Erythroblast (primary cell): ENCODE results near the gene SSR1.

ENCODE experiments used
- DNase-seq, 2 experiments: peaks; one replicate each; lab custom pipeline; 2025; lab: John Stamatoyannopoulos, UW
- GATA1 ChIP-seq: IDR thresholded peaks from 2 replicates; pipeline ENCODE4 v1.6.1; 2011; ENCODE audit warnings: low read depth, mild to moderate bottlenecking, control low read depth, low read length, moderate library complexity
- POLR2A ChIP-seq: IDR thresholded peaks from 2 replicates; pipeline ENCODE4 v1.6.1; 2011; ENCODE audit warnings: mild to moderate bottlenecking, low read length

Gene SSR1

GRCh38 chr6:7238900-7239589, 74.0 kb downstream of the SSR1 start:
- TF ChIP-seq GATA1: no peak
- DNase-seq: peak; percentile 87 to 93

GRCh38 chr6:7238526-7238899, 74.5 kb downstream of the SSR1 start:
- DNase-seq: no peak
- TF ChIP-seq GATA1 (no peak), POLR2A (no peak)

GRCh38 chr6:7237653-7238188, 75.3 kb downstream of the SSR1 start:
- no peak for TF ChIP-seq POLR2A
- no peak for TF ChIP-seq GATA1
- no peak for DNase-seq

- TF ChIP-seq GATA1: no peak
- TF ChIP-seq POLR2A: no peak
- peak; percentile 27 to 54 for DNase-seq
Measured at GRCh38 chr6:7236306-7237209, 76.4 kb downstream of the SSR1 start.

GRCh38 chr6:7235712-7236305, 77.2 kb downstream of the SSR1 start:
- no peak for TF ChIP-seq POLR2A
- no peak for TF ChIP-seq GATA1
- no peak for DNase-seq

GRCh38 chr6:7234547-7234946, 78.5 kb downstream of the SSR1 start:
- TF ChIP-seq GATA1: no peak
- no peak for TF ChIP-seq POLR2A
- DNase-seq: no peak

GRCh38 chr6:7232351-7232750, 80.6 kb downstream of the SSR1 start:
- DNase-seq: no peak

GRCh38 chr6:7230956-7231713, 81.9 kb downstream of the SSR1 start:
- no peak for DNase-seq
- TF ChIP-seq POLR2A (no peak), GATA1 (no peak)

More at GRCh38 chr6:7232351-7232750, 80.6 kb downstream of the SSR1 start:
- TF ChIP-seq GATA1: no peak

- TF ChIP-seq GATA1 (no peak), POLR2A (no peak)
- DNase-seq: no peak
Measured at GRCh38 chr6:7230327-7230691, 82.7 kb downstream of the SSR1 start.

GRCh38 chr6:7229376-7230326, 83.3 kb downstream of the SSR1 start:
- DNase-seq: peak in 1 of 2 experiments; percentile 32
- TF ChIP-seq GATA1 (no peak), POLR2A (no peak)

- no peak for DNase-seq
- TF ChIP-seq GATA1 (no peak), POLR2A (no peak)
Measured at GRCh38 chr6:7228662-7229375, 84.2 kb downstream of the SSR1 start.

GRCh38 chr6:7224731-7225130, 88.3 kb downstream of the SSR1 start:
- TF ChIP-seq POLR2A (peak; percentile 61), GATA1 (no peak)
- DNase-seq: peak; percentile 77 to 87
